ENCODE results near the gene MATCAP1.

Gene MATCAP1

DNA sequence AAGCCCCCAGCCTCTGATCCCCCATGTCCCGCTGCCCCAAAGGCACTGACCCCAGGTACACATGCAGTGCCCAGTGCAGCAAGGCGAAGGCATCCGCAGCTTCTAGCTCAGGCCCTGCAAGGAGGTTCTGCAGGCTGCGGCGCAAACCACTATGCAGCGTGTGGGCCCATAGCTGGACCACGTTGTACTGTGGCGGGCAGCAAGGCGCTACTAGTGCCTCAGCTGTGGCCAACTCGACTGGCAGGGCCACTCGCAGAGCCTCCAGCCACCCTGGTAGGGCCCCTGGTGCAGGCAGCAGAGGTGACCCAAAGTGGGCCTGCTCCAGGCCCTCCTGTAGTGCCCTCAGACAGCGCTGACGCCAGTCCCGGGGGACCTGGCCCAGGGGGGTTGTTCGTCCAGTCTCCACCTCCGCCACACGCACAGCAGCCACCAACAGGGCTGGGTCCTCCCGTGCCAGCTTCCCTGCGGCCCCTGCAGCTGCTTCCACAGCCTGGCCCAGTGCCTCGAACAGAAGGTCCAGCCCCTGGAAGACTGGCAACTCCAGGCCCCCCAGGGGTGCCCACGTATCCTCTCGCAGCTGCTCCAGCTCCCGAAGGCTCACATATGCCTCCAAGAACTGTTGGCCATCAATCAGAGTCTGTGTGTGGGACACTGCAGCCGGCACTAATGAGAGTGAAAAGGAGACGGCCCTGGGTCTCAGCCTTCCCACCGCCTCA lies 3.6 kb upstream of the MATCAP1 start:
- Histone ChIP-seq H3K36me3 (ENCODE audit: control insufficient read depth, insufficient read depth, low read length) (no peaks in the 10 kb centered on the region), H3K4me3 (replicated peaks; ENCODE audit: low read depth, low read length) (no peak overlapping the region), H3K27me3 (replicated peaks; ENCODE audit: control insufficient read depth, insufficient read depth, low read length) (no peaks in the 10 kb centered on the region; the same call in 1 of the 2 replicates)
- TF ChIP-seq, protein P1, sequence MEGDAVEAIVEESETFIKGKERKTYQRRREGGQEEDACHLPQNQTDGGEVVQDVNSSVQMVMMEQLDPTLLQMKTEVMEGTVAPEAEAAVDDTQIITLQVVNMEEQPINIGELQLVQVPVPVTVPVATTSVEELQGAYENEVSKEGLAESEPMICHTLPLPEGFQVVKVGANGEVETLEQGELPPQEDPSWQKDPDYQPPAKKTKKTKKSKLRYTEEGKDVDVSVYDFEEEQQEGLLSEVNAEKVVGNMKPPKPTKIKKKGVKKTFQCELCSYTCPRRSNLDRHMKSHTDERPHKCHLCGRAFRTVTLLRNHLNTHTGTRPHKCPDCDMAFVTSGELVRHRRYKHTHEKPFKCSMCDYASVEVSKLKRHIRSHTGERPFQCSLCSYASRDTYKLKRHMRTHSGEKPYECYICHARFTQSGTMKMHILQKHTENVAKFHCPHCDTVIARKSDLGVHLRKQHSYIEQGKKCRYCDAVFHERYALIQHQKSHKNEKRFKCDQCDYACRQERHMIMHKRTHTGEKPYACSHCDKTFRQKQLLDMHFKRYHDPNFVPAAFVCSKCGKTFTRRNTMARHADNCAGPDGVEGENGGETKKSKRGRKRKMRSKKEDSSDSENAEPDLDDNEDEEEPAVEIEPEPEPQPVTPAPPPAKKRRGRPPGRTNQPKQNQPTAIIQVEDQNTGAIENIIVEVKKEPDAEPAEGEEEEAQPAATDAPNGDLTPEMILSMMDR (IDR thresholded peaks at IDR 0.05; ENCODE audit: insufficient read depth, low read length, poor library complexity, severe bottlenecking): no peak
- no peak for DNase-seq (ENCODE audit: extremely low read depth, insufficient read length)

DNA sequence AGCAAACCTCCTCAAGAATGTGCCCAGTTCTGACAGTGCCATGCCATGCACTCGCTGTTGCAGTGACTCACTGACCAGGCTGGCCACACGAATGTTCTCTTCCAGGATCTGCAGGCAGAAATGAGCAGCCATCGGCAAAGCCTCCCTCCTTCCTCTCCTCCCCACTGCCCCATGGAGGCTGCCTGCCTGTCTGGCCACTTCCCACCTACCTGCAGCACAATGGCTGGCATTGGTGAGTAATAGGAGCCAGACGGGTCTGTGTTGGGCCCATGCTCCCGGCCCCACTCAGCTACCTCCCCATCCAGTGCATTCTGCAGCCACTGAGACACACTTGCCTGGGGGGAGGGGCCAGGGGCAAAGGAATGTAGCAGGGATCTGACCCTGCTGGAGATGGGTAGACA lies 2.8 kb upstream of the MATCAP1 start:
- DNase-seq (ENCODE audit: extremely low read depth, insufficient read length): no peak
- Histone ChIP-seq H3K27me3 (replicated peaks; ENCODE audit: control insufficient read depth, insufficient read depth, low read length) (no peaks in the 10 kb centered on the region; the same call in 1 of the 2 replicates), H3K36me3 (ENCODE audit: control insufficient read depth, insufficient read depth, low read length) (no peaks in the 10 kb centered on the region), H3K4me3 (replicated peaks; ENCODE audit: low read depth, low read length) (no peak overlapping the region)
- TF ChIP-seq, protein P1 (IDR thresholded peaks at IDR 0.05; ENCODE audit: insufficient read depth, low read length, poor library complexity, severe bottlenecking): no peak

DNA sequence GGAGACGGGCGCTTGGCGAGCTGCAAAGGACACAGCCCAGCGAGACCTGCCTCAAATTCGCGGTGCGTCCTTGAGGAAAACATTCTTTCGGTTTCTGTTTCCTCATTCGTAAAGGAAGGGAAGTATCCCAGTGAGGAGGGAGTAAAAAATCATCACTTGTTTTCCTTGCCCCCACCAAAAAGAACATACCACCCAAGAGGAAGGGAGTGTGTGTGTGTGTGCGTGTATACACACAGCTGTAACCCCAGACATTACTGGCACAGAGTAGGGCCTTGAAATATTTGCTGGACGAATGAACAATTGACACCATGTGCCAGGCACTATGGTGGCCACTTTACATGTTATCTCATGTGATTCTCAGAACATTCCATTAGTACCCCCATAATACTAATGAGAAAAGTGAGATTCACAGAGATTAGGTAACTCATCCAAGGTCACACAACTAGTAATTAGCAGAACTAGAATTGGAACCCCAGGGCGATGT lies 1.9 kb upstream of the MATCAP1 start:
- TF ChIP-seq, protein P1 (IDR thresholded peaks at IDR 0.05; ENCODE audit: insufficient read depth, low read length, poor library complexity, severe bottlenecking): no peak
- Histone ChIP-seq H3K36me3 (ENCODE audit: control insufficient read depth, insufficient read depth, low read length) (no peaks in the 10 kb centered on the region), H3K27me3 (replicated peaks; ENCODE audit: control insufficient read depth, insufficient read depth, low read length) (no peaks in the 10 kb centered on the region; the same call in 1 of the 2 replicates), H3K4me3 (replicated peaks; ENCODE audit: low read depth, low read length) (no peak overlapping the region)
- no peak for DNase-seq (ENCODE audit: extremely low read depth, insufficient read length)

DNA sequence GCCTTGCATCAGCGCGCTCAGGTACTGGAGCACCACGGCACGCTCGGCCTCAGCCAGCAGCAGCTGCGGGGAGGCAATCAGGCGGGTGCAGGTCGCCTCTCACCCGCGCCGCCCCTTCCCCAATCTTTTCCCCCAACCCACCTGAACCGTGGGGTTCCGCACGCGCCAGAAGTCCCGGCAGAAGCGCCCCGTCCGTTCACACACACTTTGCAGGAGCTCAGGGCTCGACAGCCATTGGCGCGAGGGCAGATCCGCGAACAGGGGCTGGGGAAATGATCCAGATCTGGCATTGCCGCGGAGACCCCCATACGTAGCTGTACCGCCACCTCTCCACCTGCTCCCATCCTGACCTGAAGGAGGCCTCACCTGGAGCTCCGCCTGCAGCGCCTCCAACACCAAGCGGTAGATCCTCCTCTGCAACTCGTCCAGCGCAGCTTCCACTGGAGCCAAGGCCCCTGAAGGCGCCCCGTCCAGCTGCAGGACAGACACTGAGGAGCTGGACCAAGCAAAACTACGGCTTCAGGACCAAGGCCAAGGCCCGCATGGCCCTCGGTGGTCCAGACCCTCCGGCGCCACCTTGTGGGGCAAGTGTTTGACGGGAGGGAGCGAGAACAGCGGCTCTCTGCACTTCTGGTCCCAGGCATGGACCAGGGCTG lies 1.4 kb upstream of the MATCAP1 start:
- Histone ChIP-seq H3K4me3 (replicated peaks; ENCODE audit: low read depth, low read length) (no peak overlapping the region), H3K27me3 (replicated peaks; ENCODE audit: control insufficient read depth, insufficient read depth, low read length) (no peaks in the 10 kb centered on the region; the same call in 1 of the 2 replicates), H3K36me3 (ENCODE audit: control insufficient read depth, insufficient read depth, low read length) (no peaks in the 10 kb centered on the region)
- DNase-seq (ENCODE audit: extremely low read depth, insufficient read length): peak; percentile 74
- TF ChIP-seq, protein P1 (IDR thresholded peaks at IDR 0.05; ENCODE audit: insufficient read depth, low read length, poor library complexity, severe bottlenecking): peak; percentile 88

DNA sequence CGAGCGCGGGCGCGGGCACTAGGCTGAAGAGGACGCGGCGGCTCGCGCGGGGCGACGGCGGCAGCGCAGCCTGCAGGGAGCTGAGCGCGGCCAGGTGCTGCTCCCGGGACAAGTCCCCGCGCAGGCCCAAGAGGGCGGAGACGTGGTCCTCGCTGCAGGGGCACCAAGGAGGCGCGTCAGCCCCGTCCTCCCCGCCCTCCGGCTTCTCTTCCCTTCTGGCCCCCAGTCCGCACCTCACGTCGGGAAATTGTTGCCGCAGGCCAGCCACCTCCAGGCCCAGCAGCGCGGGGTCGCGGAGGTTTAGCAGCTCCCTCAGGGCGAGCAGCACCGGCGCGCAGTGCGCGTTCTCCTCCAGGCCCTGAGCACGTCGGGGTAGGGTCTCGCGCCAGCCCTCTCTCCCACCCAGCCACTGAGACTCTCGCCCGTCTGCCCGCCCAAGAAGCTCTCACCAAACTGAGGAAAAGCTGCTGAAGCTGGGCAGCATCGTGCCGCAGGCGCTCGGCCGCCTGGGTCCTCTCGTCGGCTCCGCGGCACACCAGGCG lies 761 bp upstream of the MATCAP1 start:
- Histone ChIP-seq H3K27me3 (replicated peaks; ENCODE audit: control insufficient read depth, insufficient read depth, low read length) (no peaks in the 10 kb centered on the region; the same call in 1 of the 2 replicates), H3K36me3 (ENCODE audit: control insufficient read depth, insufficient read depth, low read length) (no peaks in the 10 kb centered on the region; the same call in 1 of the 2 replicates), H3K4me3 (replicated peaks; ENCODE audit: low read depth, low read length) (peak overlapping the region; percentile 77)
- DNase-seq (ENCODE audit: extremely low read depth, insufficient read length): no peak
- TF ChIP-seq, protein P1 (IDR thresholded peaks at IDR 0.05; ENCODE audit: insufficient read depth, low read length, poor library complexity, severe bottlenecking): no peak

Data from GM06990 (cell line).